H1 (cell line): ENCODE results near the gene ZC3H7B. TPM values are rescaled to one million over a fixed set of nuclear protein-coding genes. Genes with fewer than 3 reads are reported as not detected.

Experiments used
- CTCF ChIA-PET: fragments of 300-600 bp; sonication (Branson Sonifier 250); formaldehyde crosslinking; loops from one replicate; lab custom pipeline; 2021; ENCODE audit not compliant: partially characterized antibody; lab: Charles Lee
- POLR2A ChIA-PET: fragments of 300-600 bp; sonication (Branson Sonifier 250); formaldehyde crosslinking; loops from one replicate; lab custom pipeline; 2021; ENCODE audit warnings: inconsistent platforms; ENCODE audit not compliant: partially characterized antibody; lab: Charles Lee
- DNase-seq, 2 experiments: peaks; one replicate each; pipeline versions ENCODE4 v3.0.0 to v3.0.0-alpha.2; 2010 to 2022; ENCODE audit warnings: low spot score in 2 of 2, low read depth in 1 of 2, mixed read lengths in 1 of 2
- FAIRE-seq: peaks from 2 replicates; lab custom pipeline; 2011; peaks lifted over from hg19 to GRCh38; lab: Jason Lieb, UNC
- H2AFZ ChIP-seq: 2 replicates; pipeline ENCODE4 v1.8.1; 2012; ENCODE audit warnings: low read length, inconsistent platforms
- H2AK5ac ChIP-seq: 2 replicates; pipeline ENCODE4 v1.6.1; 2013; ENCODE audit warnings: low read depth, low read length
- H2BK120ac ChIP-seq: replicated peaks from 2 replicates; pipeline ENCODE3; 2013; ENCODE audit warnings: low read depth, low read length, inconsistent platforms
- H2BK12ac ChIP-seq: 2 replicates; pipeline ENCODE4 v1.6.1; 2013; ENCODE audit warnings: low read depth, low read length
- H2BK15ac ChIP-seq: 2 replicates; pipeline ENCODE4 v1.6.1; 2013; ENCODE audit warnings: low read length
- H2BK20ac ChIP-seq: 2 replicates; pipeline ENCODE4 v1.6.1; 2013; ENCODE audit warnings: low read length
- H2BK5ac ChIP-seq: 2 replicates; pipeline ENCODE4 v1.6.1; 2013; ENCODE audit warnings: low read depth, low read length
- H3K14ac ChIP-seq: 2 replicates; pipeline ENCODE4 v1.6.1; 2013; ENCODE audit warnings: inconsistent platforms; ENCODE audit not compliant: insufficient read length
- H3K18ac ChIP-seq: 2 replicates; pipeline ENCODE4 v1.6.1; 2013; ENCODE audit warnings: low read length; ENCODE audit errors: extremely low read depth
- H3K23ac ChIP-seq: 2 replicates; pipeline ENCODE4 v1.6.1; 2013; ENCODE audit warnings: inconsistent platforms; ENCODE audit not compliant: insufficient read length
- H3K23me2 ChIP-seq: 2 replicates; pipeline ENCODE4 v1.6.1; 2013; ENCODE audit warnings: low read depth, low read length
- H3K27ac ChIP-seq: 2 replicates; pipeline ENCODE4 v1.6.1; 2011; ENCODE audit warnings: low read depth, low read length, inconsistent platforms
- H3K27me3 ChIP-seq, 4 experiments: replicated peaks in 1 of 4; 1 replicate in 1 of 4; 2 replicates in 3 of 4; pipeline versions ENCODE4 v1.6.1 to v1.8.1; 2011 to 2013; ENCODE audit warnings: low read length in 3 of 4, mild to moderate bottlenecking in 3 of 4, inconsistent platforms in 2 of 4, mixed read lengths in 2 of 4, moderate library complexity in 1 of 4; ENCODE audit not compliant: control insufficient read depth in 3 of 4, insufficient read depth in 3 of 4; ENCODE audit errors: extremely low read depth in 1 of 4
- H3K36me3 ChIP-seq, 4 experiments: 2 replicates each; pipeline versions ENCODE4 v1.6.1 to v1.8.1; 2011 to 2013; ENCODE audit warnings: mild to moderate bottlenecking in 4 of 4, low read length in 3 of 4, moderate library complexity in 2 of 4, control low read depth in 1 of 4, inconsistent platforms in 1 of 4; ENCODE audit not compliant: insufficient read depth in 4 of 4, control insufficient read depth in 2 of 4
- H3K4ac ChIP-seq: replicated peaks from 2 replicates; pipeline ENCODE3; 2013; ENCODE audit warnings: low read length, low read depth, mixed read lengths, inconsistent platforms; ENCODE audit not compliant: insufficient read length
- H3K4me1 ChIP-seq, 4 experiments: replicated peaks in 1 of 4; 1 replicate in 1 of 4; 2 replicates in 3 of 4; pipeline versions ENCODE4 v1.6.1 to v1.8.1; 2011 to 2013; ENCODE audit warnings: low read length in 3 of 4, inconsistent platforms in 2 of 4, mixed read lengths in 1 of 4; ENCODE audit not compliant: insufficient read depth in 4 of 4, control insufficient read depth in 3 of 4
- H3K4me2 ChIP-seq, 2 experiments: 2 replicates each; pipeline versions ENCODE4 v1.6.1 to v1.8.1; 2011 to 2013; ENCODE audit warnings: low read depth in 2 of 2, low read length in 2 of 2, control low read depth in 1 of 2, inconsistent platforms in 1 of 2, mild to moderate bottlenecking in 1 of 2; ENCODE audit not compliant: insufficient read depth in 1 of 2
- H3K4me3 ChIP-seq, 4 experiments: fragments of 200-600, 300-600 bp in 1 of 4; sonication (generic), shearing (Covaris generic), sonication (Bioruptor Twin) in 1 of 4; 2 replicates each; pipeline versions ENCODE4 v1.5.1 to v1.8.1; 2011 to 2016; ENCODE audit warnings: low read length in 4 of 4, low read depth in 3 of 4, control low read depth in 2 of 4, inconsistent platforms in 2 of 4, mild to moderate bottlenecking in 2 of 4, mixed read lengths in 1 of 4, moderate library complexity in 1 of 4; ENCODE audit not compliant: insufficient read depth in 2 of 4; ENCODE audit errors: extremely low read depth in 1 of 4
- H3K56ac ChIP-seq: replicated peaks from 2 replicates; pipeline ENCODE3; 2013; ENCODE audit warnings: low read depth, mild to moderate bottlenecking, mixed read lengths, low read length, inconsistent platforms; ENCODE audit not compliant: insufficient read length
- H3K79me1 ChIP-seq: 2 replicates; pipeline ENCODE4 v1.6.1; 2013; ENCODE audit warnings: low read depth, low read length, control low read depth
- H3K79me2 ChIP-seq, 2 experiments: 2 replicates each; pipeline versions ENCODE4 v1.6.1 to v1.8.1; 2012 to 2013; ENCODE audit warnings: low read length in 2 of 2, mild to moderate bottlenecking in 2 of 2, inconsistent platforms in 1 of 2; ENCODE audit not compliant: insufficient read depth in 2 of 2, control insufficient read depth in 1 of 2
- H3K9ac ChIP-seq, 4 experiments: replicated peaks in 1 of 4; 1 replicate in 1 of 4; 2 replicates in 3 of 4; pipeline versions ENCODE4 v1.6.1 to v1.8.1; 2011 to 2013; ENCODE audit warnings: low read depth in 3 of 4, low read length in 3 of 4, control low read depth in 2 of 4, mild to moderate bottlenecking in 2 of 4, moderate library complexity in 2 of 4, inconsistent platforms in 1 of 4; ENCODE audit errors: extremely low read depth in 1 of 4
- H3K9me3 ChIP-seq, 2 experiments: 2 replicates each; pipeline versions ENCODE4 v1.6.1 to v1.8.1; 2012 to 2013; ENCODE audit warnings: mild to moderate bottlenecking in 2 of 2, moderate library complexity in 2 of 2, control low read depth in 1 of 2, inconsistent platforms in 1 of 2, low read depth in 1 of 2, low read length in 1 of 2, mixed read lengths in 1 of 2; ENCODE audit not compliant: insufficient read depth in 2 of 2
- H4K20me1 ChIP-seq, 2 experiments: replicated peaks in 1 of 2; 2 replicates each; pipeline versions ENCODE3 to v1.8.1; 2011 to 2013; ENCODE audit warnings: inconsistent platforms in 2 of 2, low read length in 2 of 2, mild to moderate bottlenecking in 1 of 2; ENCODE audit not compliant: insufficient read depth in 2 of 2, control insufficient read depth in 1 of 2
- H4K5ac ChIP-seq: 2 replicates; pipeline ENCODE4 v1.6.1; 2013; ENCODE audit warnings: low read length, low read depth, mixed read lengths, inconsistent platforms; ENCODE audit not compliant: insufficient read length
- H4K8ac ChIP-seq: 2 replicates; pipeline ENCODE4 v1.8.0; 2013; ENCODE audit warnings: mild to moderate bottlenecking, moderate library complexity, low read length, inconsistent platforms; ENCODE audit not compliant: insufficient read depth; ENCODE audit errors: extremely low read depth
- H4K91ac ChIP-seq: replicated peaks from 2 replicates; pipeline ENCODE3; 2013; ENCODE audit warnings: low read length, mixed read lengths, inconsistent platforms; ENCODE audit not compliant: insufficient read length
- ASH2L ChIP-seq: fragments of 200-600, 300-600 bp; sonication (generic); IDR thresholded peaks from one replicate; pipeline ENCODE4 v1.7.1; 2017; ENCODE audit warnings: low read length
- CEBPB ChIP-seq: IDR thresholded peaks from 2 replicates; pipeline ENCODE4 v1.6.1; 2012; ENCODE audit warnings: low read depth, low read length
- FOSL1 ChIP-seq: IDR thresholded peaks from 2 replicates; pipeline ENCODE4 v1.6.1; 2011; ENCODE audit warnings: mild to moderate bottlenecking, low read depth, low read length, moderate library complexity; ENCODE audit not compliant: insufficient read depth
- GTF2F1 ChIP-seq: IDR thresholded peaks from 2 replicates; pipeline ENCODE4 v1.6.1; 2012; ENCODE audit warnings: low read depth, low read length, improper control_type of control experiment, borderline replicate concordance
- NANOG ChIP-seq: IDR thresholded peaks from 2 replicates; pipeline ENCODE4 v1.6.1; 2011; ENCODE audit warnings: low read length, low read depth, mild to moderate bottlenecking, inconsistent platforms; ENCODE audit not compliant: insufficient read depth, poor library complexity, severe bottlenecking
- PHF8 ChIP-seq: fragments of 200-600 bp; sonication (generic); conservative IDR thresholded peaks from 2 replicates; pipeline ENCODE4 v1.7.1; 2012; ENCODE audit warnings: low read depth, mild to moderate bottlenecking, inconsistent platforms, low read length, moderate library complexity
- RBBP5 ChIP-seq: IDR thresholded peaks from 2 replicates; pipeline ENCODE4 v1.7.1; 2012; ENCODE audit warnings: low read depth, mild to moderate bottlenecking, inconsistent platforms, low read length, moderate library complexity, borderline replicate concordance
- RFX5 ChIP-seq: IDR thresholded peaks from 2 replicates; pipeline ENCODE4 v1.6.1; 2011; ENCODE audit warnings: low read depth, low read length, improper control_type of control experiment, borderline replicate concordance
- RNF2 ChIP-seq: fragments of 200-900, 300-1000 bp; sonication (generic); IDR thresholded peaks from 2 replicates; pipeline ENCODE4 v1.7.1; 2016; ENCODE audit warnings: borderline replicate concordance, low read depth, mild to moderate bottlenecking, antibody characterized with exemption, low read length; ENCODE audit not compliant: poor library complexity, severe bottlenecking; ENCODE audit errors: missing control alignments
- SIX5 ChIP-seq: IDR thresholded peaks from 2 replicates; pipeline ENCODE4 v1.6.1; 2011; ENCODE audit warnings: mild to moderate bottlenecking, low read depth, low read length
- SP2 ChIP-seq: IDR thresholded peaks from 2 replicates; pipeline ENCODE4 v1.6.1; 2012; ENCODE audit warnings: mild to moderate bottlenecking, low read length, inconsistent platforms
- TAF1 ChIP-seq: IDR thresholded peaks from 2 replicates; pipeline ENCODE4 v1.6.1; 2011; ENCODE audit warnings: mild to moderate bottlenecking, low read depth, low read length
- WGBS, 2 experiments: shearing (Covaris generic) in 1 of 2; methylation state at CpG; one replicate each; pipeline versions ENCODE4 v1.1.6 to v1.1.7; 2013 to 2015; ENCODE audit warnings: low lambda C conversion rate in 2 of 2, mixed read lengths in 2 of 2, inconsistent platforms in 1 of 2, low coverage in 1 of 2, missing lambda C conversion rate in 1 of 2; ENCODE audit not compliant: insufficient replicate concordance in 2 of 2, insufficient coverage in 1 of 2, insufficient read length in 1 of 2; ENCODE audit errors: extremely low coverage in 1 of 2, missing lambda C conversion rate in 1 of 2; 5-methylcytosine and 5-hydroxymethylcytosine counted together
- polyA plus RNA-seq, 7 experiments: library from polyadenylated mRNA; depleted of rRNA in 3 of 7; stranded (reverse) in 5 of 7; unstranded in 2 of 7; fragments of >200 nt in 5 of 7; fragments of 200-250 nt in 2 of 7; gene quantifications; 1 replicate in 5 of 7; 2 replicates in 1 of 7; 4 replicates in 1 of 7; pipeline versions ENCODE4 v1.2.1 to v1.2.3, GENCODE V29; 2011 to 2013; ENCODE audit warnings: missing spikeins in 2 of 7, mixed read lengths in 2 of 7
- total RNA-seq: library from RNA; stranded (reverse); fragmentation: NEBNext Ultra II Directional; extraction: Animal tissue kit (Norgen Biotek cat#: 25700); gene quantifications from 2 replicates; pipeline ENCODE4 v1.2.1, GENCODE V29; 2021
- TF ChIP-seq, protein P1 (sequence below): IDR thresholded peaks from 2 replicates; pipeline ENCODE4 v1.6.1; 2012; ENCODE audit warnings: inconsistent platforms

The ZC3H7B gene
- total and polyA plus RNA-seq, 2 of the 8 experiments (the other 6 are each of a cell fraction or from before 2014, with no cell fraction given), result 35.5 to 78.6 TPM

DNA sequence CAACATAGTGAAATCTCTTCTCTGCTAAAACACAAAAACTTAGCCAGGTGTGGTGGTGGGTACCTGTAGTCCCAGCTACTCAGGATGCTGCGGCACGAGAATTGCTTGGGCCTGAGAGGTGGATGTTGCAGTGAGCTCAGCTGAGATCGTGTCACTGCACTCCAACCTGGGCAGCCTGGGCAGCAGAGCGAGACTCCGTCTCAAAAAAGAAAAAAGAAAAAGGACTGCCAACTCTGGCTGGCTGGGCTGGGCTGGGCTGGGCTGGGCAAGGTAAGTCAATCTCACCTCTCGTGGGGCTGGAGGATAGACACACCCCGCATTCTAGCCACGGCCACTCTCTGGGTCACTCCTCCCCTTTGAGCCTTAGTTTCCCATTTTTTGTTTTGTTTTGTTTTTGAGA lies 107.3 kb downstream of the ZC3H7B start:
- no peak overlapping the region for H3K23ac ChIP-seq
- no peak overlapping the region for H3K4me2 ChIP-seq
- peak overlapping the region; percentile 11; the same call in 1 of the 2 replicates for H4K8ac ChIP-seq
- no peak overlapping the region for H3K4ac ChIP-seq
- H3K79me2 ChIP-seq, result no peaks in the 10 kb centered on the region
- H2BK120ac ChIP-seq, result no peak overlapping the region
- WGBS, 2 experiments, result 90% methylated on average over 8 of the region's 8 CpGs; no CpG with 5 or more reads in 1 of the 2 experiments
- no peak overlapping the region for H3K56ac ChIP-seq
- ChIA-PET CTCF (interaction anchor here (0.6 to 15.8 kb wide), 5 partner anchors 97 to 996 kb away, joined by 3 to 269 read pairs (median 6); no protein-coding TSS in a partner anchor), POLR2A (interaction anchor here (0.9 to 3.9 kb wide), 3 partner anchors 10 to 223 kb away, joined by 4 to 16 read pairs (median 4); partner anchors contain the start of gene TEF)
- H3K4me1 ChIP-seq, result peaks cover 0 to 13% (median 8%) of the 10 kb centered on the region in 4 experiments; a peak in 6 of 7 replicates
- no peaks in the 10 kb centered on the region for H4K20me1 ChIP-seq
- no peak overlapping the region for H3K27ac ChIP-seq
- H4K91ac ChIP-seq, result no peak overlapping the region
- no peak overlapping the region for H3K14ac ChIP-seq
- H2BK20ac ChIP-seq, result no peak overlapping the region
- H3K4me3 ChIP-seq, result no peak overlapping the region
- FAIRE-seq, result no peak
- no peaks in the 10 kb centered on the region; the same call in 1 of the 2 replicates for H3K23me2 ChIP-seq
- no peak overlapping the region for H2BK5ac ChIP-seq
- H3K9ac ChIP-seq, result no peak overlapping the region
- H2AK5ac ChIP-seq, result no peak overlapping the region
- no peak overlapping the region for H2BK12ac ChIP-seq
- H4K5ac ChIP-seq, result no peak overlapping the region
- no peaks in the 10 kb centered on the region for H3K27me3 ChIP-seq
- no peak overlapping the region for H2BK15ac ChIP-seq
- no peak for DNase-seq
- H3K36me3 ChIP-seq, result no peaks in the 10 kb centered on the region
- H2AFZ ChIP-seq, result no peak overlapping the region
- H3K79me1 ChIP-seq, result no peaks in the 10 kb centered on the region
- no peaks in the 10 kb centered on the region for H3K9me3 ChIP-seq
- H3K18ac ChIP-seq, result no peak overlapping the region
- TF ChIP-seq SIX5 (no peak), GTF2F1 (no peak), FOSL1 (no peak), RFX5 (no peak), SP2 (no peak), ASH2L (no peak), PHF8 (no peak), CEBPB (no peak), RNF2 (no peak), TAF1 (no peak), RBBP5 (no peak), NANOG (no peak)
- TF ChIP-seq, protein P1, sequence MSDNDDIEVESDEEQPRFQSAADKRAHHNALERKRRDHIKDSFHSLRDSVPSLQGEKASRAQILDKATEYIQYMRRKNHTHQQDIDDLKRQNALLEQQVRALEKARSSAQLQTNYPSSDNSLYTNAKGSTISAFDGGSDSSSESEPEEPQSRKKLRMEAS, result no peak
